Measurements from ENCODE around the gene UPB1. TPM values are rescaled to one million over a fixed set of nuclear protein-coding genes. Genes with fewer than 3 reads are reported as not detected.

The UPB1 gene
- total and polyA plus RNA-seq, 9 of the 15 experiments (the other 6 are each of a cell fraction or from before 2014, with no cell fraction given), result 0.06 to 0.11 TPM; not detected in 7

GRCh38 chr22:24526191-24526590, 31.1 kb downstream of the UPB1 start:
- CTCF ChIA-PET (ENCODE audit: low intra/inter-chr PET ratio), result interaction anchor here (1.1 to 1.6 kb wide), 3 partner anchors 102 to 201 kb away, joined by 6 to 8 read pairs (median 7); no protein-coding TSS in a partner anchor
- Histone ChIP-seq H3K9me1 (ENCODE audit: control insufficient read depth, insufficient read depth, low read length) (no peaks in the 10 kb centered on the region), H3K9me3 (replicated peaks; ENCODE audit: control insufficient read depth, insufficient read depth, low read depth, low read length) (no peaks in the 10 kb centered on the region), H3K27ac (ENCODE audit: extremely low read depth, low read depth, low read length) (no peak overlapping the region), H3K4me2 (ENCODE audit: insufficient read depth, low read length) (no peak overlapping the region), H3K79me2 (ENCODE audit: control insufficient read depth, insufficient read depth, low read length) (no peaks in the 10 kb centered on the region), H4K20me1 (replicated peaks; ENCODE audit: control insufficient read depth, insufficient read depth, low read length) (0 out of 2 replicates have a peak, but pooled peaks cover 3% of the 10 kb centered on the region), H3K27me3 (ENCODE audit: control insufficient read depth in 2 of 2, insufficient read depth in 2 of 2, low read length in 2 of 2) (no peaks in the 10 kb centered on the region; a peak in 2 of 5 replicates), H3K4me3 (no peak overlapping the region), H3K9ac (ENCODE audit: insufficient read depth in 1 of 2, low read depth in 2 of 2, low read length in 2 of 2) (no peak overlapping the region), H3K4me1 (replicated peaks in 1 of 2; ENCODE audit: control insufficient read depth in 2 of 2, insufficient read depth in 2 of 2, low read length in 2 of 2) (no peaks in the 10 kb centered on the region; a peak in 1 of 5 replicates), H3K36me3 (ENCODE audit: control insufficient read depth, insufficient read depth, low read length) (no peaks in the 10 kb centered on the region), H2AFZ (ENCODE audit: low read depth, low read length) (no peak overlapping the region)
- FAIRE-seq (no peak), DNase-seq (ENCODE audit: extremely low read depth in 1 of 4, low spot score in 3 of 4) (no peak), ATAC-seq (no peak)
- BruUV-seq (replicated peaks), result no TSS peak
- TF ChIP-seq TAF15 (IDR thresholded peaks at IDR 0.05; ENCODE audit: low read depth, low read length) (no peak), NR2C1 (IDR thresholded peaks at IDR 0.05) (no peak), NR2C1 (tag; IDR thresholded peaks at IDR 0.05) (no peak), RBM34 (IDR thresholded peaks at IDR 0.05; ENCODE audit: borderline replicate concordance, insufficient read depth, low read length) (no peak), NFE2L1 (tag; IDR thresholded peaks at IDR 0.05; ENCODE audit: borderline replicate concordance, low read depth) (no peak)
- POLR2A ChIA-PET, result interaction anchor here (0.5 to 1.6 kb wide), 2 partner anchors 10 to 104 kb away, joined by 3 to 5 read pairs; no protein-coding TSS in a partner anchor
- in situ Hi-C loops (cut with MboI), result no loop called here
- intact Hi-C loops (cut with micrococcal nuclease), result loop anchor here (10.0 kb wide), 2 partner anchors 201 to 341 kb away; partner anchors contain the start of gene SUSD2
- 10% methylated on average over 2 of the region's 2 CpGs for WGBS (ENCODE audit: insufficient coverage, low coverage, missing lambda C conversion rate)

- Histone ChIP-seq H3K9ac (ENCODE audit: insufficient read depth in 1 of 2, low read depth in 2 of 2, low read length in 2 of 2) (no peak overlapping the region), H3K4me1 (replicated peaks in 1 of 2; ENCODE audit: control insufficient read depth in 2 of 2, insufficient read depth in 2 of 2, low read length in 2 of 2) (no peaks in the 10 kb centered on the region; a peak in 1 of 5 replicates), H3K27ac (ENCODE audit: extremely low read depth, low read depth, low read length) (no peak overlapping the region), H3K4me2 (ENCODE audit: insufficient read depth, low read length) (no peak overlapping the region), H3K36me3 (ENCODE audit: control insufficient read depth, insufficient read depth, low read length) (no peaks in the 10 kb centered on the region), H3K27me3 (ENCODE audit: control insufficient read depth in 2 of 2, insufficient read depth in 2 of 2, low read length in 2 of 2) (peaks cover 0 to 5% of the 10 kb centered on the region in 2 experiments; a peak in 2 of 5 replicates), H3K9me1 (ENCODE audit: control insufficient read depth, insufficient read depth, low read length) (no peaks in the 10 kb centered on the region), H4K20me1 (replicated peaks; ENCODE audit: control insufficient read depth, insufficient read depth, low read length) (0 out of 2 replicates have a peak, but pooled peaks cover 3% of the 10 kb centered on the region), H3K9me3 (replicated peaks; ENCODE audit: control insufficient read depth, insufficient read depth, low read depth, low read length) (no peaks in the 10 kb centered on the region), H2AFZ (ENCODE audit: low read depth, low read length) (no peak overlapping the region), H3K4me3 (no peak overlapping the region), H3K79me2 (ENCODE audit: control insufficient read depth, insufficient read depth, low read length) (no peaks in the 10 kb centered on the region)
- CTCF ChIA-PET (ENCODE audit: low intra/inter-chr PET ratio), result no interaction called here
- POLR2A ChIA-PET, result interaction anchor here (1.0 kb wide), 1 partner anchor 112 kb away, joined by 3 read pairs; no protein-coding TSS in a partner anchor
- no peak for ATAC-seq
- no peak for DNase-seq (ENCODE audit: extremely low read depth in 1 of 4, low spot score in 3 of 4)
- no peak for FAIRE-seq
- intact Hi-C loops (cut with micrococcal nuclease) (loop anchor here (10.0 kb wide), 2 partner anchors 205 to 345 kb away; partner anchors contain the start of gene SUSD2), in situ Hi-C loops (cut with MboI) (no loop called here)
- BruUV-seq (replicated peaks), result no TSS peak
- 3% methylated on average over 2 of the region's 2 CpGs for WGBS (ENCODE audit: insufficient coverage, low coverage, missing lambda C conversion rate)
- TF ChIP-seq DDX20 (tag; IDR thresholded peaks at IDR 0.05; ENCODE audit: low read depth) (no peak), ZNF644 (tag; IDR thresholded peaks at IDR 0.05; ENCODE audit: low read depth) (no peak), SETDB1 (IDR thresholded peaks at IDR 0.05; ENCODE audit: low read length) (no peak), ZNF280B (CRISPR knock-in tag; IDR thresholded peaks at IDR 0.05) (no peak), ZNF695 (CRISPR knock-in tag; IDR thresholded peaks at IDR 0.05) (no peak), GABPB1 (CRISPR knock-in tag; IDR thresholded peaks at IDR 0.05) (no peak)
Measured at GRCh38 chr22:24529898-24530297, 34.8 kb downstream of the UPB1 start.

Measured in K562 (cell line).